Jurkat, Clone E6-1 (cell line): Measurements from ENCODE around the gene SYT2.
"Not testable (repeated sequence)": the region's sequence is repeated elsewhere in the genome, so short reads cannot be mapped to it uniquely, and the experiment has no call there.

Experiments
- DNase-seq: peaks from one replicate; pipeline ENCODE4 v3.0.0-alpha.2; 2011; ENCODE audit warnings: low read depth, low spot score
- H3K4me3 ChIP-seq: 2 replicates; pipeline ENCODE4 v1.5.1; 2011; ENCODE audit warnings: mild to moderate bottlenecking, low read length, control low read depth, moderate library complexity

SYT2 gene

DNA sequence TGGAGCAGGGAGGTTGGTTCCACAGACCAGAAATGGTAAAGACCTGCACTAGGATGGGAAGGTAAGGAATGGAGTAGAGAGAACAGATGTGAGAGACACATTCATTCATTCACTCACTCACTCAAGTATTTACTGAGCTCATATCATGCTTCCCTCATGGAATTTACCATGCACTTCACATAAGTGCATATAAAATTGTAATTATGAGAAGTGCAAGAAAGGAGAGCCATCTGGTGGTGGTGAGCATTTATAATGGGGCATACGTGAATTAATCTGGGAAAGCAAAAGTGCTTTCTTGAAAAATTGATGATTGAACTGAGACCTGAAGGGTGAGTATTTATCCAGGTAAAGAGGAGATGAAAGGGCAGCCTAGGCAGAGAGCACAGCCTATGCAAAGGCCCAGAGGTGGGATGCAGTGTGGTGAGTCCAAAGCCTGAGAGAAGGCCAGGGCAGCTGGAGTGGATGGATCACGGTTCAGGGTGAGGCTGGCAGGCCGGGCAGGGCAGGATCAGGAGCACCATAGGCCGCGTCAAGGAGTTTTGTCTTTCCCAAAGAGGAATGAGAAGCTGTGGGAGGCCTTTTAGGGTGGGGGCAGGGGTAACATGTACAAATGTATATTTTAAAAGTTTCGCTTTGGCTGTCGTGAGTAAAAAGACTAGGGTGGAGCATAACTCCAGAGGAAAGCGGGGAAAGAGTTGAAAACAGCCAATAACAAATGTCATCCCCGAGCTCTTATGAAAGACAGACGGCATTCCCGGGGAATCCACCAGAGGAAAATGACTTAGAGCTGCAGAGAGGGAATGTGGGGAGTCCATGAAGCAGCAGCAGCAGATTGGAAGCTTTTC lies 95.7 kb downstream of the SYT2 start:
- not testable (repeated sequence) for H3K4me3 ChIP-seq, DNase-seq

DNA sequence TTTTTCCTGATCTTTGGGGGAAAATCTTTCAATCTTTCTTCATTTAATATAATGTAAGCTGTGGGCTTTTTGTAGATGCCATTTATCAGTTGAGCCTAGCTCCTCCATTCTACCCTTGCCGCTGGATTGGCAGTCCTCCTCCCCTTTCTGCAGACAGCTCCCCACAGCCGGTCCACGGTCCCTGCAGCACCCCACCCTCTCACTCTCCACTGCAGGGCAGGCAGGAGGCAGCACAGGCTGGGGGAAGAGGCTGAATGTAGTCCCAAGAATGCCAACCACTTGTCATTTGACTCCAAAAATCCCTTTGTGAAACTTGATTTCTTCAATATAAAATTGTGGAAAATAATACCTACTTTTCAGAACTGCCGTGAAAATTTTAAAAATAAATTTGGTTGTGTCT lies 96.7 kb downstream of the SYT2 start:
- H3K4me3 ChIP-seq: no peak overlapping the region
- DNase-seq: no peak

DNA sequence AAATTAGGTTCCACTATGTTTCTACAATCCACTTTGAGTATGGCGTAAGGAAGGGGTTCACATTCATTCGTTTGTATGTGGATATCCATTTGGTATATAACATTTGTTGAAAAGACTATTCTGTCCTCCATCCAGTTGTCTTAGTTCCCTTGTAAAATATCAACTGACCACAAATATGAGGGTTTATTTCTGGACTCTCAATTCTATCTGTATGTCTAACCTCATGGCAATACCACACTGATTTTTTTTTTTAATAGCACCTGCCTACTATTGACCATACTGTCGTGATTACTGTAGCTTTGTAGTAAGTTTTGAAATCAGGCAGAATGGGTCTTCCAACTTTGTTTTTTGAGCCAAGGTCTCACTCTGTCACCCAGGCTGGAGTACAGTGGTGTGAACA lies 98.2 kb downstream of the SYT2 start:
- DNase-seq, H3K4me3 ChIP-seq: not testable (repeated sequence)

DNA sequence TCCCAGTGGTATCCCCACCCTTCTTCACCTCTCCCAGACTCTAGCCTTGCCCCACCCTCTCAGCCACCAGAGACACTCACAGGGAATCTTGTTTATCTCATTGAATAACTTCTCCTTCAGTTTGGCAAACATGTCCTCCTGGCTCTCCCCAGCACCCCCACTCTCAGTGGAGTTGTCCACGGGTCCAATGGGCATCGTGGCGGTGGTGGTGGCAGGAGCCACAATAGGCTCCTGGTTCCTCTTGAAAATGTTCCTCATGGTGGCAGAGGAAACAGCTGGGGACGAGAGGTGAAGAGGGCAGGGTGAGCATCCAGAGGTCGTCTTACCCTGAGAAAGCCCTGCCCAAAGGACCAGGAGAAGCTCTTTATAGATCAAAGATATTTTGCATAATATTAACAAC lies 104.7 kb downstream of the SYT2 start:
- no peak for DNase-seq
- H3K4me3 ChIP-seq: no peak overlapping the region

DNA sequence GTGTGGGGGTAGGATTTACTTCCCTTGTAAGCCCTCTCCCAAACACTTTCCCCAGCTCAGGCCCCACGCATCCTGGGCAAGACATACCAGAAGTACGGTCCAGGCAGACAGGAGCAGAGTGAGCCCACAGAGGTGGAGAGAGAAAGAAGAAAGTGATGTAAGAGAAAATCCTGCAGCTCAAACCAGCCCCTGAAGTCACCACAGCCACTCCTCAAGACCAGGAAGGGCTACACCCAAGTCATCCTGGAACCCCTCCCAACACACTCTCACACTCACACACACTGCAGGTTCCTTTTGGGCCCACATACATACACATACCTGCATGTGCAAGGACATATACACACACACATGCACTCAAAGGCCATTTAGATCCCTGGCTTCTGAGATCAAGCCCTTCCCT lies 106.8 kb downstream of the SYT2 start:
- DNase-seq: no peak
- no peak overlapping the region for H3K4me3 ChIP-seq

DNA sequence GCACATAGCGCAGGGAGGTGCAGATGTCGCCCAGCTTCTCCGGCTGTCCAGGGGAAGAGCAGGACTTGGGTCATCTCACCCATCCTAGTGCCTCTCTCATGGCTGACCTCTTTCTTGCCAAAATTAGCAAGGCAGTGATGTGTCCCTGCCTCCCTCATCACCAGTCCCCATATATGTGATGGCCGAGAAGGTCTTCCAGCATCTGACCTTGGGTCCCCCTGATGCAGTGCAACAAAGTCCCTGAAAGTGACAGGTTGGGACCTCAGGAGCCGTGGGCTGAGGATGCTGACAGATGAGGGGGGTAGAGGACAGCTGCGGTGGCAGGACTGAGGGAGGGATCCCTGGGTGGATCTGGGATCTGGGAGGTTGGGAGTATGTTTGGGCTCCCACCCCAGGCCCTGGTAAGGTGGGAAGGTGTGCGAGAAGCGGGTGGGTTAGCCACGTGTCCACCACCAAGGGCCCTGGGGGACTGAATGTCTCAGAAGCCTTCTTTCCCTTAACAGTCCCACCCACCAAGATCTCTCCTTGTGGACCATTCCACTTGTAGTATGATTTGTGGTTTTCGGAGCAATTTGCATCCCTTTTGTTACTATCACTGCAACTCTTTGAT lies 109.7 kb downstream of the SYT2 start:
- DNase-seq: no peak
- H3K4me3 ChIP-seq: no peak overlapping the region

DNA sequence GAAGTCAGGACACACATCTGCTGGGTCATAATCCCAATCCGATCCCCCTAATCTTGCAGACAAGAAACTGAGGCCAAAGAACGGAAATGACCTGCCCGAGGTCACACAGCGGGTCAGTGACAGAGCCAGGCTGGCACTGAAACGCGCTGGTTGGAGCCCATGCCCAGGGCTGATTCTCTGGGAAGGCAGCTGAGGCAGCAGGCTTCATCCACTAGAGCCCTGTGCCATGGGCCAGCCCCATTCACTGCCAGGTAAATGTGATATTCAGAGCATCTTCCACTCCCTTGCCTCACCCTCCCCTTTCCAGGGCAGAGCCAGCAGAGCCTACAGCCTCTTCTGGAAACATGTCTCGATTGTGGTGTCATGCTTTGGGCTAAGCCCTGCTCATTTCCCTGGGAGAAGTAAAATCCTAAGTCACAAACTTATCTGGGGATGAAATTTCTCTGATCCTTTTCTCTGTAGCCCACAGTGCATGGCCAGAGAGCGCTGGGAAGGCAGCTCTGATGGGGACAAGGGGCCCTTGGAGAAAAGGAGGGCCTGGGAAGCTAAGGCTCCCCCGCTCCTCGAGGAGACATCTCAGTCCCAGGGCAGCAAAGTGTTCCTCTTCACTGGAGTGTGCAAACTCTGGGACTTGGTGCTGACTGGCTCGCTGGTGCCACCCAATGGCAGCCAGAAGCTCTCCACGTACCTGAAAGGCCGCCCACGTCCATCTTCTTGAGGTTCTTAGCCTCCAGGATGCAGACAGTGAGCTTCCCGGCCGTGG lies 110.4 kb downstream of the SYT2 start:
- no peak overlapping the region for H3K4me3 ChIP-seq
- DNase-seq: peak; percentile 15

DNA sequence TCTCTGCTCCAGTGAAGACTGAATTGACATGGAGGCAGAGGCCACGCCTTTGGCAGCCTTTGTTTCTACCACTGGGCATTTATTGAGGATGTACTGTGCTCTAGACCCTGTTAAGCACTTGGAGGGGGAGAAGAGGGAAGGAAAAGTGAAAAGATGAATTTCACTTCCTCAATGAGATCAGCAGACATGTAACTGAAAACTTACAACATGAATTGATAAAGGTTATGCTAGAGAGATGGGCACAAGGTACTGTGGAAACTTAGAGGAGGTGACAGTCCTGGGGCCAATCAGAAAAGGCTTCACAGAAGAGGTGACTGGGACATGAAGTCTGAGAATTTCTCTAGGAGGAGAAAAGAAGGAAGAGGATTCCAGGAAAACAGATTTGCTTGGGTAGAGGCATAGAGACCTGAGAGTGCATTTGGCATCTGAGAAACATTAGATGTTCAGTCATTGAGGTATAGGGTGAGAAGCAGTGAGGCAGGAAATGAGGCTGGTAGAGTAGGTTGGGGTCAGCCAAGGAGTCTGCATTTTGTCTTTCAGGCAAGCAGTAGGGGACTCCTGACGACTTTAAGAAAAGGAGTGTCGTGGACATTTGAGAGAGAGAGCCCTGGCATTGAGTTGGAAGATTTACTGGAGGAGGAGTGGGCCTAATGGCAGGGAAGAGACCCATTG lies 113.0 kb downstream of the SYT2 start:
- DNase-seq: no peak
- H3K4me3 ChIP-seq: no peak overlapping the region

DNA sequence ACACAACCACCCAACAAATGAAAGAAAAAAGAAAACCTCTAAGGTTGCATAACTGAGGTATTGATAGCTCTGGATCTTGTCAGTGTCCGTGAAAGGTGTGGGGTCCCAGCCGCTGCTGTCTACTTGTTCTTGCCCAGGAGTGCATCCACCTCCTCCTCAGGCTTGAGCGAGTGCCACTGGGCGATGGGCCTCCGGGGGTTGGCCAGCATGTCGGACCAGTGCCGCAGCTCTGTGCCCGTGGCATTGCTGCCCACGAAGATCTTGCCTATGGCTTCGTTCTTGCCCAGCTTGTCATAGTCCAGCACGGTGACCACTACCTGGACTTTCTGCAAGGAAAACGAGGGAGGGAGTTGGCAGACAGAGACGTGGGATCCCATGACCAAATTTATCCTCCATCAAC lies 113.6 kb downstream of the SYT2 start:
- H3K4me3 ChIP-seq: no peak overlapping the region
- DNase-seq: no peak

DNA sequence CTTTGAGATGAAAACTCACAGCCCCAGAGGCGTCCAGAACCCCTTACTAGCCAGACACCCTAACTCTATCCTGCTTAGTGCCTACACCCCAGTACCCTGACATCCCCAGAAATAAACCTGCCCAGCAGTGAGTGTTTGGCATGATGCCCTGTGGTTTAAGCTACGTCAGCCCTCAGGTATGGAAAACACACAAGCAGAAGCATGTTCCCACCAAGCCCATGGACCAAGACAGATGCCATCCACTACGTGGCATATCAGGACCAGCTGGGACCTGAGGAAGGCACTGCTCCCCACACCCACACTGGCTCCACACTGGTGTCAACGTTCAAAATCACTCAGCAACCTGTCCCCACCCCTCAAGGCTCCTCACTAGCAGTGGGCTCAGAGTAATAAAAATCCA lies 116.4 kb downstream of the SYT2 start:
- no peak overlapping the region for H3K4me3 ChIP-seq
- DNase-seq: no peak

DNA sequence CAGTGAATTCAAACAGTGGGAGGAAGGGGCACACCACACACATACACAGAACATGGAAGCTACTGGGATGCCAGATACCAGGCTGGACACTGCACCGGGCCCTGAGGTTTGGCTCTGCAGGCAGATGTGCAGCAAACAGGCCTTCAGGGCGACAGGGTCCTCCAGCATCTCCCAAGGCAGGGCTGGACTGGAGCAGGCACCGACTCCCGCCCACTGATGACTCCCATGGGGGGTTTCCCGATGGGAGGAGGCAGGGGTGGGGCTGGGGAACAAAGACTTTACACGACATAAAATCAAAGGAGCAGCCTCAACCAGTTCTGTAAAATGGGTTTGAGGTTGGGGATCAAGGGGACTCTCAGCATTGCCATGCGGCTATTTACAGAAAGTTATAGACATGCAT lies 118.1 kb downstream of the SYT2 start:
- no peak for DNase-seq
- H3K4me3 ChIP-seq: no peak overlapping the region

DNA sequence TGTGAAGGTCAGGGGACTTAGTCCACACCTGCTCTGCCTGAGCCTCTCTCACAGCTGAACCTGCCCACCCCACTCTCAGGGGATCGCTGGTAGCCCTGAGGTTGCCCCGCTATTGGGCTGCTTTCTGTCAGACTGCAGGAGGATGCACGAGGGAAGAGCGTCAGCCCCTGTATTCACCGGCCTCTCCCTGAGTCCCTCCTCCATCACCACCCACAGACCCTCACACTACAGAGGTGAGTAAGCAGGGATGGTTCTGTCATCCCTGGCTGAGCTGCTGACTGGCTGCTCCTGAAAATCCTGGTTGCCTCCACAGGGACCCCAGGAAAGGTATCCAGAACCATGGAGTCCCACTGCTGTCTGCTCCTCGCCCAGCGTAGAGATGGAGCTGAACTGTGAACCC lies 118.7 kb downstream of the SYT2 start:
- no peak overlapping the region for H3K4me3 ChIP-seq
- DNase-seq: no peak

DNA sequence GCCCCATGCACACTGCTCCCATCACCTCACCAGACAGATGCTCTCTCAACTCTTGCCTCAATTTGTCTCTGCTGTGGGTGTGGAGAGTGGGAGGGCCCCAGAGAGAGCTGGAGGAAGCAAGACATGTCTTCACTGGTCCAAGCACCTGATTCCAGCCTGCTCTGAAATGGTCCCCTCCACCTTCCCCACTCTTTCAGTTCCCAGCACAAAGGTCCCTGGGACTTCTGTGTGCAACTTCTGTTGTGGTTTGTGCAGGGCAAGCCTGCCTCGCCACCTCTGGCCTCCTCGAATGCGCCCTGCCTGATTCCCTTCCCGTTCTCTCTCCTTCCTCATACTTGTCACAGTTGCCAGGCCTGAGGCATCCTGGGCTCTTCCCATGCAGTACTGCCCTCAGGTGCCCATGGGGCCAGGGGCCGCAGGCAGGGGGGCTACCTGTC lies 119.3 kb downstream of the SYT2 start:
- no peak for DNase-seq
- no peak overlapping the region for H3K4me3 ChIP-seq

DNA sequence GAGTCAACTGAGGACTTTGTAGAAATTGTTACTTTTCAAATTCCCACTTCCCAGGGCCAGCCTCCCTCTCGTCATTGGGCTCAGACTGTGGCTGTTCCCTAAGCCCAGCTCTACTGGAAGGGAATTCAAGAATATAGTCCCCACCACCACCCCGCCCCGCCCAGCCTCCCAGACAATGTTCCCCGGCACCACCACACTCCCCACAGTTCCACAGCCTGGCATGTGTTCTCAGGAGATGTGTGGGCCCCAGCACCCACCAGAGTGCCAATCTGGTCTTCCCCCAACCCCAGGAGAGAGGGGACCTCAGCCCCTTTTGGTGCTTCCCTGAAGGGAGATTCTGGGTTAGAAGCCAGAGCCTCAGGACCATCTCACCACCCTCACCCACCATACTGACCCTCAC lies 120.1 kb downstream of the SYT2 start:
- H3K4me3 ChIP-seq: no peak overlapping the region
- no peak for DNase-seq

DNA sequence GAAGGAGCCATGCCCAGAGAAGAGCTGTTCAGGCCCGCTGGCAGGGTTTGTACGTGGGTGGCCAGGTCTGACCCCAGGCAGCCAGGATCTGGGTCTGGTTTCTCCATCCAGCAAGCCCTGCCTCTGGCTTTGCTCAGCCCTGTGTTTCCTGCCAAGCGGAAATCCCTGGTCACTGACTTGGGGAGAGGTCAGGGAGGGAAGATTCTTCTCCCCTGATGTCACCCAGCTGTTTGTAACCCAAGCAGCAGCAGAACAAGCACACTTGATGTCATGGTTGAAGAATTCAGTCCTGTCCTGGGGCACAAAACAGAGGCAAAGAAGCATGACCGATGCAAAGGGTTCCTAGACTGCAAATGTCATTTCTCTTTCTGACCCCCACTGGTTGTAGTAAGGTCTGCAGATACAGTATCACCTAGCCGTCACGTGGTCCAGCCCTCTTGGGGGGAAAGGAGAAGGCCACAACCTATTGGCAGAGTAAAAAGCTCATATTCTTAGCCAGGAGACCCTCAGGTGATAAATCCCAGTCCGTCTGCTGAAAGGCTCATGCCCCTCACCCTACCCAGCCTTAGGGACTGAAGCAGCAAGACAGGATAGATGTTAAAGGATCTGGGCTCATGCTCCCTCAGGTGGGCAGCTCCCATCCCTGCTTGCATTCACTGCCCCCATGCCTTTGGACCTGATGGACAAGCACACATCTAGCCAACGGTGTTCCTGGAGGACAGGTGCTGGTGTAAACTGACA lies 120.9 kb downstream of the SYT2 start:
- no peak for DNase-seq
- H3K4me3 ChIP-seq: no peak overlapping the region

DNA sequence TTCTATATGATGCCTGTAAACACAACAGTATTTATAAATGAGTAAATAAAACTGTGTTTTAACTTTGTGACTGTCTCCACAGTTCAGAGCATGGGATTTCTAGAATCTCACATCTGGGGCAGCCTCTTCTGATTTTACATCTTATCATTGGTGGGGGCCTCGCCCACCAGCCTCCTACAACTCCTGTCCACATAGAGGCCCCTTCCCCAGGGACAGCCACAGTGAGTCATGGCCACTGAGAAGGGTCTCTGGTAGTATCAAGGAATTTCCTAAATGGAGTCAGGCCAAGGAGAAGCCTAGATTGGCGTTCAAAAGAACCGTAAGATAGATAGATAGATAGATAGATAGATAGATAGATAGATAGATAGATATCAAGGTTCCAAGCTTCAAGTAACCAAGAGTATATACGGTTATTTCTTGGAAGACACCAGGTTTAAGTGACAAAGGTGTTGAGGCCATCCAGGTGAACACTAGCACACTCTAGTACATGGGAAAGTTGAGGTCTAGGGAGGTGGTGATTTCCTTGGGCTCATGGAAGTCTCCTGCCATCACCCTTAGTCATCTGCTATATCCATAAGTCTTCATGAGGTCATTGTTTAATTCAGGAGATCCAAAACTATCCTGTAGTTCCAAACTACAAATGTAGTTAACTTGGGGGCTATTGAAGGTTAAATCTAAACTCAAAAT lies 121.6 kb downstream of the SYT2 start:
- no peak for DNase-seq
- no peak overlapping the region for H3K4me3 ChIP-seq

DNA sequence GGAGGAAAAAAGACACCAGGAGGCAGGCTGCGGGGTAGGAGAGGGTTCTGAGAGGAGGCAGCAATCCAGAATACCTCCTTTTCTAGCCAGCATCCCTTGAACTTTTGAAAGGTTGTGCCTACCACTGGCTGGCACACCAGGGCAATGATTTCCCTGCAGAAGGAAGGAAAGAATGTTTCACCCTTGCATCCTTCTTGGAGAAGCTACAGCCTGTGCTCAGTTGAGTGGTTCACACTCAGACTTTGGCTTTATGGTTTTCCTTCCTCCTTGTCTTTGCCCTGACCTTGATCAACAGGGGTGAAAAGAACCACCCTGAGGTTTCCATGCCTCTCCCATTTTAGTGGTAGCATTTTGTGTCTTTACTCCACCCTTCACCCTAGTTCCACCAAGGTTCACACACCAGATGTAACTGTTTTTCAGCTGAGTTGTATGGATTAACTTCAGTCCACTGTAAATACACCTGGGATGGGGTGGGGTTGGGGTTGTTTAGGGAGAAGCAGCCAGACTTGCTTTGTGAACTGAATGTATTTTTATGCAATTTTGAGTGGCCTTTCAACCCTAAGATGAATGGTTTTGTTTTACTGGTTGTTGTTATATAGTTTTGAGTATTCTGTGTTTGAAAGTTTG lies 122.3 kb downstream of the SYT2 start:
- H3K4me3 ChIP-seq: no peak overlapping the region
- no peak for DNase-seq

DNA sequence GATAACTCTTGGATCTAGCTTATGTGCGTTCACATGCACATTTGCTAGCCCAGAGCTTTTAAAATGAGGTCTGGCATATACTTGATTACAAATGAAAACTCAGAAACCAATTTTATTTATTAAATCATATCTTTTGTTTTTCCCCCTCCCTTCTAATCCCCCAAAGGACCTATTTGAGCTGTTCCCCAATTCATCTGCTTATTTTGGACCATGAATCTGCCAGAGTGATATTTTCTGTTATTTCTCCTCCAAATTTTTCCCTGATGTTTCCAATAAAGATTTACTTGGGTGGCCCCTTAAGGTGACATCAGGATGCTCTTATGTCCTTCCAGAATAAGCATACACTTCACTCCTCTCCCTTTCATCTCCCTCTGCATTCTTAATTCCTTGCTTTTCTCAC lies 123.4 kb downstream of the SYT2 start:
- no peak overlapping the region for H3K4me3 ChIP-seq
- no peak for DNase-seq
